HG02884 (cell line): Measurements from ENCODE around the gene ATG2A.

Source experiments
- ATAC-seq: cut with Tn5 transposase; IDR thresholded peaks from one replicate; pipeline ENCODE4 v1.9.1; 2021; ENCODE audit warnings: mild to moderate bottlenecking, moderate library complexity; ENCODE audit not compliant: unreplicated experiment

The ATG2A gene

GRCh38 chr11:64925536-64926436 lies 8.8 kb upstream of the ATG2A start:
- no peak for ATAC-seq

- no peak for ATAC-seq
These were observed 7.9 kb upstream of the ATG2A start for GRCh38 chr11:64924910-64925284.

GRCh38 chr11:64923944-64924909 lies 7.2 kb upstream of the ATG2A start, which contains the start of gene PPP2R5B:
PPP2R5B (plus strand) TSS chr11:64924689; CDS start chr11:64925735, 1,046 bp downstream.
- ATAC-seq: peak; percentile 83

- no peak for ATAC-seq
These were observed 6.2 kb upstream of the ATG2A start for GRCh38 chr11:64923151-64923661.

GRCh38 chr11:64921384-64921783 lies 4.4 kb upstream of the ATG2A start:
- ATAC-seq: no peak

GRCh38 chr11:64920124-64920523 lies 3.1 kb upstream of the ATG2A start:
- ATAC-seq: no peak

GRCh38 chr11:64919627-64920026 lies 2.6 kb upstream of the ATG2A start:
- ATAC-seq: no peak

GRCh38 chr11:64918017-64918416 lies 1.0 kb upstream of the ATG2A start:
- no peak for ATAC-seq

GRCh38 chr11:64917663-64917995 lies 620 bp upstream of the ATG2A start:
- ATAC-seq: no peak

- ATAC-seq: no peak
These were observed 802 bp downstream of the ATG2A start for GRCh38 chr11:64916040-64916774.

- ATAC-seq: no peak
These were observed 1.6 kb downstream of the ATG2A start for GRCh38 chr11:64915376-64915887.

GRCh38 chr11:64914123-64914522 lies 2.9 kb downstream of the ATG2A start:
- no peak for ATAC-seq

- ATAC-seq: no peak
These were observed 3.8 kb downstream of the ATG2A start for GRCh38 chr11:64913171-64913727.

GRCh38 chr11:64911689-64912088 lies 5.3 kb downstream of the ATG2A start:
- no peak for ATAC-seq

GRCh38 chr11:64911142-64911541 lies 5.9 kb downstream of the ATG2A start:
- ATAC-seq: no peak

GRCh38 chr11:64910451-64911093 lies 6.4 kb downstream of the ATG2A start:
- ATAC-seq: no peak

GRCh38 chr11:64909653-64910343 lies 7.2 kb downstream of the ATG2A start:
- ATAC-seq: no peak

GRCh38 chr11:64908766-64909165 lies 8.2 kb downstream of the ATG2A start:
- no peak for ATAC-seq

- no peak for ATAC-seq
These were observed 10.7 kb downstream of the ATG2A start for GRCh38 chr11:64906314-64906635.
